ENCODE measurements around the gene CSNK1G2.

CSNK1G2 gene

GRCh38 chr19:1941146-1942077 is at the start of gene CSNK1G2:
Gene CSNK1G2 (plus strand): TSS chr19:1941172. CDS start chr19:1969773, 28,601 bp downstream.
- DNase-seq (ENCODE audit: low read depth) = no peak

GRCh38 chr19:1893791-1894190 is 47.2 kb upstream of the CSNK1G2 start:
- no peak for DNase-seq (ENCODE audit: low read depth)

GRCh38 chr19:1896508-1896907 is 44.5 kb upstream of the CSNK1G2 start:
- no peak for DNase-seq (ENCODE audit: low read depth)

- DNase-seq (ENCODE audit: low read depth) = no peak
These were observed 39.0 kb upstream of the CSNK1G2 start for GRCh38 chr19:1901940-1902404.

GRCh38 chr19:1902923-1903322 is 38.0 kb upstream of the CSNK1G2 start:
- DNase-seq (ENCODE audit: low read depth) = no peak

GRCh38 chr19:1904860-1905109 is 36.2 kb upstream of the CSNK1G2 start:
- DNase-seq (ENCODE audit: low read depth) = no peak

GRCh38 chr19:1905110-1905862 is 35.7 kb upstream of the CSNK1G2 start, which contains the start of the genes ADAT3 and SCAMP4:
Gene ADAT3 (plus strand): TSS chr19:1905399. CDS start chr19:1912048, 6,649 bp downstream.
Gene SCAMP4 (plus strand): TSS chr19:1905399. CDS start chr19:1915020, 9,621 bp downstream.
- peak; percentile 99 for DNase-seq (ENCODE audit: low read depth)

- no peak for DNase-seq (ENCODE audit: low read depth)
These were observed 35.1 kb upstream of the CSNK1G2 start for GRCh38 chr19:1905863-1906375.

GRCh38 chr19:1906985-1907562 is 33.9 kb upstream of the CSNK1G2 start:
- DNase-seq (ENCODE audit: low read depth) = no peak

- DNase-seq (ENCODE audit: low read depth) = no peak
These were observed 33.2 kb upstream of the CSNK1G2 start for GRCh38 chr19:1907563-1908363.

- no peak for DNase-seq (ENCODE audit: low read depth)
These were observed 32.7 kb upstream of the CSNK1G2 start for GRCh38 chr19:1908364-1908678.

- no peak for DNase-seq (ENCODE audit: low read depth)
These were observed 31.3 kb upstream of the CSNK1G2 start for GRCh38 chr19:1909761-1910080.

- peak; percentile 75 for DNase-seq (ENCODE audit: low read depth)
These were observed 30.8 kb upstream of the CSNK1G2 start for GRCh38 chr19:1910177-1910576.

GRCh38 chr19:1911098-1911497 is 29.9 kb upstream of the CSNK1G2 start:
- DNase-seq (ENCODE audit: low read depth) = no peak

- DNase-seq (ENCODE audit: low read depth) = no peak
These were observed 29.0 kb upstream of the CSNK1G2 start for GRCh38 chr19:1911995-1912394.

GRCh38 chr19:1912760-1913505 is 28.0 kb upstream of the CSNK1G2 start:
- no peak for DNase-seq (ENCODE audit: low read depth)

- no peak for DNase-seq (ENCODE audit: low read depth)
These were observed 27.0 kb upstream of the CSNK1G2 start for GRCh38 chr19:1913781-1914577.

- no peak for DNase-seq (ENCODE audit: low read depth)
These were observed 26.1 kb upstream of the CSNK1G2 start for GRCh38 chr19:1914826-1915341.

GRCh38 chr19:1917146-1917545 is 23.8 kb upstream of the CSNK1G2 start:
- DNase-seq (ENCODE audit: low read depth) = no peak

- no peak for DNase-seq (ENCODE audit: low read depth)
These were observed 23.0 kb upstream of the CSNK1G2 start for GRCh38 chr19:1917926-1918325.
